ENCODE measurements around the gene KIAA0232.

Gene KIAA0232

GRCh38 chr4:6856391-6856790 is 73.9 kb downstream of the KIAA0232 start:
- peak overlapping the region; percentile 78 for H3K4me2 ChIP-seq
- peak overlapping the region; percentile 68 for H3K4me3 ChIP-seq (IDR thresholded peaks at IDR 0.05; ENCODE audit: insufficient read depth, low read depth, low read length)
- peak overlapping the region; percentile 60 for H3K9ac ChIP-seq
- no peaks in the 10 kb centered on the region for H4K20me1 ChIP-seq (ENCODE audit: insufficient read depth)
- TF ChIP-seq CTCF (conservative IDR thresholded peaks at IDR 0.05; ENCODE audit: low read depth, low read length), result no peak
- H3K27me3 ChIP-seq (ENCODE audit: insufficient read depth, low read depth), result no peaks in the 10 kb centered on the region
- H3K4me1 ChIP-seq (ENCODE audit: low read depth, poor library complexity, severe bottlenecking), result peaks cover 63% of the 10 kb centered on the region
- H3K79me2 ChIP-seq (ENCODE audit: insufficient read depth, low read depth), result peaks cover 10% of the 10 kb centered on the region; the same call in 1 of the 2 replicates
- H3K36me3 ChIP-seq (ENCODE audit: insufficient read depth), result no peaks in the 10 kb centered on the region
- no peak overlapping the region for H2AFZ ChIP-seq (ENCODE audit: low read depth)
- H3K27ac ChIP-seq, result peak overlapping the region; percentile 86

- peak overlapping the region; percentile 60; the same call in 1 of the 2 replicates for H3K9ac ChIP-seq
- peak overlapping the region; percentile 78 for H3K4me2 ChIP-seq
- peak overlapping the region; percentile 86 for H3K27ac ChIP-seq
- peaks cover 56% of the 10 kb centered on the region for H3K4me1 ChIP-seq (ENCODE audit: low read depth, poor library complexity, severe bottlenecking)
- H3K4me3 ChIP-seq (IDR thresholded peaks at IDR 0.05; ENCODE audit: insufficient read depth, low read depth, low read length), result peak overlapping the region; percentile 11
- no peak for TF ChIP-seq CTCF (conservative IDR thresholded peaks at IDR 0.05; ENCODE audit: low read depth, low read length)
- H4K20me1 ChIP-seq (ENCODE audit: insufficient read depth), result no peaks in the 10 kb centered on the region
- no peaks in the 10 kb centered on the region for H3K27me3 ChIP-seq (ENCODE audit: insufficient read depth, low read depth)
- H2AFZ ChIP-seq (ENCODE audit: low read depth), result no peak overlapping the region
- H3K36me3 ChIP-seq (ENCODE audit: insufficient read depth), result no peaks in the 10 kb centered on the region
- peaks cover 10% of the 10 kb centered on the region; the same call in 1 of the 2 replicates for H3K79me2 ChIP-seq (ENCODE audit: insufficient read depth, low read depth)
Measured at GRCh38 chr4:6857009-6857882, 74.7 kb downstream of the KIAA0232 start.

GRCh38 chr4:6858997-6859396 is 76.5 kb downstream of the KIAA0232 start:
- no peak overlapping the region for H3K4me3 ChIP-seq (IDR thresholded peaks at IDR 0.05; ENCODE audit: insufficient read depth, low read depth, low read length)
- no peak overlapping the region for H3K4me2 ChIP-seq
- no peaks in the 10 kb centered on the region for H4K20me1 ChIP-seq (ENCODE audit: insufficient read depth)
- H3K9ac ChIP-seq, result no peak overlapping the region
- no peaks in the 10 kb centered on the region for H3K27me3 ChIP-seq (ENCODE audit: insufficient read depth, low read depth)
- peaks cover 38% of the 10 kb centered on the region for H3K4me1 ChIP-seq (ENCODE audit: low read depth, poor library complexity, severe bottlenecking)
- H3K36me3 ChIP-seq (ENCODE audit: insufficient read depth), result no peaks in the 10 kb centered on the region
- peaks cover 10% of the 10 kb centered on the region; the same call in 1 of the 2 replicates for H3K79me2 ChIP-seq (ENCODE audit: insufficient read depth, low read depth)
- no peak for TF ChIP-seq CTCF (conservative IDR thresholded peaks at IDR 0.05; ENCODE audit: low read depth, low read length)
- H3K27ac ChIP-seq, result no peak overlapping the region
- H2AFZ ChIP-seq (ENCODE audit: low read depth), result no peak overlapping the region

GRCh38 chr4:6859543-6859942 is 77.0 kb downstream of the KIAA0232 start:
- Histone ChIP-seq H3K4me1 (ENCODE audit: low read depth, poor library complexity, severe bottlenecking) (peaks cover 33% of the 10 kb centered on the region), H4K20me1 (ENCODE audit: insufficient read depth) (no peaks in the 10 kb centered on the region), H3K27ac (no peak overlapping the region), H2AFZ (ENCODE audit: low read depth) (no peak overlapping the region), H3K9ac (no peak overlapping the region), H3K79me2 (ENCODE audit: insufficient read depth, low read depth) (peaks cover 10% of the 10 kb centered on the region; the same call in 1 of the 2 replicates), H3K4me3 (IDR thresholded peaks at IDR 0.05; ENCODE audit: insufficient read depth, low read depth, low read length) (no peak overlapping the region), H3K4me2 (no peak overlapping the region), H3K27me3 (ENCODE audit: insufficient read depth, low read depth) (no peaks in the 10 kb centered on the region), H3K36me3 (ENCODE audit: insufficient read depth) (no peaks in the 10 kb centered on the region)
- no peak for TF ChIP-seq CTCF (conservative IDR thresholded peaks at IDR 0.05; ENCODE audit: low read depth, low read length)

All from KMS-11 (cell line).